GM12878 (cell line): ENCODE results near the gene ARID4B. TPM values are rescaled to one million over a fixed set of nuclear protein-coding genes. Genes with fewer than 3 reads are reported as not detected.
A peak's percentile ranks its signal among the peaks of the same experiment; 100 is the strongest.

Experiments used
- ATAC-seq: fragments of 200-7000 bp; cut with Tn5 transposase; 3 replicates; pipeline ENCODE4 v1.9.1; 2020; ENCODE audit warnings: mild to moderate bottlenecking, moderate library complexity
- BruUV-seq: library from RNA; stranded (reverse); fragments of 400-500 nt; replicated peaks from 2 replicates; lab custom pipeline; 2021; lab: Mats Ljungman, UMichigan
- CTCF ChIA-PET: fragments of 300-600 bp; sonication (Branson Sonifier 250); formaldehyde crosslinking; extraction: SDS; loops from one replicate; lab custom pipeline; 2021; ENCODE audit warnings: inconsistent platforms; lab: Yijun Ruan, JAX
- POLR2A ChIA-PET: fragments of 350-600 bp; formaldehyde crosslinking; extraction: SDS; loops from one replicate; lab custom pipeline; 2021; ENCODE audit warnings: inconsistent platforms; lab: Charles Lee
- RAD21 ChIA-PET: fragments of 300-600 bp; sonication (Branson Sonifier 250); formaldehyde crosslinking; loops from one replicate; lab custom pipeline; 2023; ENCODE audit warnings: antibody characterized with exemption; ENCODE audit not compliant: unreplicated experiment; lab: Charles Lee
- SMC1A ChIA-PET: fragments of 300-600 bp; sonication (Branson Sonifier 250); formaldehyde crosslinking; loops from one replicate; lab custom pipeline; 2023; ENCODE audit not compliant: unreplicated experiment, uncharacterized antibody; lab: Charles Lee
- DNase-seq: peaks from one replicate; pipeline ENCODE4 v3.0.0-alpha.2; 2011; ENCODE audit warnings: low read depth, low spot score
- FAIRE-seq: peaks from 3 replicates; lab custom pipeline; 2011; peaks lifted over from hg19 to GRCh38; lab: Jason Lieb, UNC
- H2AFZ ChIP-seq: 2 replicates; pipeline ENCODE4 v1.6.0; 2011; ENCODE audit warnings: low read depth, low read length, control low read depth; ENCODE audit not compliant: control insufficient read depth
- H3K27ac ChIP-seq: 2 replicates; pipeline ENCODE4 v1.5.1; 2011; ENCODE audit warnings: control low read depth; ENCODE audit not compliant: control insufficient read depth, insufficient read depth
- H3K27me3 ChIP-seq, 2 experiments: replicated peaks in 1 of 2; 2 replicates each; pipeline versions ENCODE4 v1.6.0 to v1.6.1; 2011; ENCODE audit warnings: low read length in 1 of 2; ENCODE audit not compliant: control insufficient read depth in 2 of 2, insufficient read depth in 2 of 2
- H3K36me3 ChIP-seq, 2 experiments: 2 replicates each; pipeline ENCODE4 v1.5.1; 2011; ENCODE audit warnings: low read length in 1 of 2; ENCODE audit not compliant: control insufficient read depth in 2 of 2, insufficient read depth in 2 of 2
- H3K4me1 ChIP-seq: 2 replicates; pipeline ENCODE4 v1.6.1; 2011; ENCODE audit warnings: mild to moderate bottlenecking, low read length, moderate library complexity, mixed read lengths; ENCODE audit not compliant: control insufficient read depth, insufficient read depth
- H3K4me2 ChIP-seq: 2 replicates; pipeline ENCODE4 v1.6.0; 2011; ENCODE audit warnings: control low read depth; ENCODE audit not compliant: control insufficient read depth, insufficient read depth
- H3K4me3 ChIP-seq: fragments of 200-600 bp; sonication (generic); 2 replicates; pipeline ENCODE4 v1.5.1; 2016
- H3K79me2 ChIP-seq: 2 replicates; pipeline ENCODE4 v1.6.0; 2011; ENCODE audit warnings: low read length; ENCODE audit not compliant: control insufficient read depth, insufficient read depth
- H3K9ac ChIP-seq: 2 replicates; pipeline ENCODE4 v1.8.0; 2011; ENCODE audit warnings: low read length, control low read depth, mixed read lengths; ENCODE audit not compliant: control insufficient read depth, insufficient read depth
- H3K9me3 ChIP-seq: replicated peaks from 3 replicates; pipeline ENCODE4 v1.5.1; 2011; ENCODE audit warnings: mild to moderate bottlenecking, low read length; ENCODE audit not compliant: control insufficient read depth, insufficient read depth
- H4K20me1 ChIP-seq: 2 replicates; pipeline ENCODE4 v1.6.0; 2011; ENCODE audit not compliant: control insufficient read depth, insufficient read depth
- CEBPB ChIP-seq, 2 experiments: fragments of 150-350 bp in 1 of 2; IDR thresholded peaks; 2 replicates each; pipeline ENCODE4 v1.6.1; 2012 to 2014; ENCODE audit warnings: low read depth in 2 of 2, low read length in 2 of 2, borderline replicate concordance in 1 of 2, inconsistent platforms in 1 of 2
- EP300 ChIP-seq, 2 experiments: fragments of 150-350 bp in 1 of 2; IDR thresholded peaks; 2 replicates each; pipeline ENCODE4 v1.6.1; 2011 to 2012; ENCODE audit warnings: low read depth in 2 of 2, low read length in 2 of 2, borderline replicate concordance in 1 of 2, improper control_type of control experiment in 1 of 2, inconsistent platforms in 1 of 2; ENCODE audit not compliant: control insufficient read depth in 1 of 2
- MTA2 ChIP-seq: fragments of 450-650 bp; IDR thresholded peaks from 2 replicates; pipeline ENCODE4 v1.6.1; 2016; ENCODE audit warnings: low read depth, mild to moderate bottlenecking, moderate library complexity
- NR2C2 ChIP-seq: IDR thresholded peaks from 2 replicates; pipeline ENCODE4 v1.6.1; 2011; ENCODE audit warnings: borderline replicate concordance, low read depth; ENCODE audit not compliant: control insufficient read depth, insufficient read length
- POLR2A ChIP-seq: IDR thresholded peaks from 2 replicates; pipeline ENCODE4 v1.6.1; 2011; ENCODE audit warnings: low read depth, mild to moderate bottlenecking, low read length
- RAD51 ChIP-seq: fragments of 450-650 bp; IDR thresholded peaks from 2 replicates; pipeline ENCODE4 v1.6.1; 2016; ENCODE audit warnings: moderate library complexity, mild to moderate bottlenecking, inconsistent platforms
- SIX5 ChIP-seq: IDR thresholded peaks from 2 replicates; pipeline ENCODE4 v1.6.1; 2011; ENCODE audit warnings: mild to moderate bottlenecking, low read depth, low read length, moderate library complexity; ENCODE audit not compliant: severe bottlenecking
- STAT3 ChIP-seq: IDR thresholded peaks from 2 replicates; pipeline ENCODE4 v1.6.1; 2011; ENCODE audit warnings: low read depth, low read length, improper control_type of control experiment
- TCF7 ChIP-seq: IDR thresholded peaks from 2 replicates; pipeline ENCODE4 v1.6.1; 2014; ENCODE audit warnings: antibody characterized with exemption, borderline replicate concordance
- ZNF24 ChIP-seq: fragments of 450-650 bp; IDR thresholded peaks from 2 replicates; pipeline ENCODE4 v1.6.1; 2017; ENCODE audit warnings: antibody characterized with exemption, mild to moderate bottlenecking
- ZZZ3 ChIP-seq: IDR thresholded peaks from 2 replicates; pipeline ENCODE4 v1.6.1; 2011; ENCODE audit warnings: low read depth; ENCODE audit not compliant: control insufficient read depth, insufficient read length
- WGBS: methylation state at CpG from one replicate; pipeline ENCODE4 v1.1.6; 2016; ENCODE audit warnings: low lambda C conversion rate; ENCODE audit not compliant: insufficient replicate concordance, insufficient coverage; ENCODE audit errors: missing lambda C conversion rate; 5-methylcytosine and 5-hydroxymethylcytosine counted together
- in situ Hi-C: fragments of 300-500 bp; cut with MboI; formaldehyde crosslinking; loops from 9 replicates; pipeline ENCODE4 v1.14.3; 2018; ENCODE audit warnings: mixed read lengths
- intact Hi-C: fragments of 100-400 bp; cut with micrococcal nuclease; formaldehyde crosslinking; loops from one replicate; pipeline ENCODE4 v1.14.2; 2022; ENCODE audit not compliant: unreplicated experiment
- polyA plus RNA-seq, 11 experiments: library from polyadenylated mRNA; depleted of rRNA in 4 of 11; unstranded in 6 of 11; stranded (reverse) in 5 of 11; fragments of >200 nt; fragmentation: Nextera tagmentation in 4 of 11; fragmentation: Illumina TruSeq in 1 of 11; extraction: Ambion mirVana in 4 of 11; extraction: Trizol in 1 of 11; gene quantifications; 1 replicate in 1 of 11; 2 replicates in 10 of 11; pipeline versions ENCODE4 v1.2.1 to v1.2.3, GENCODE V29; 2011 to 2016; ENCODE audit warnings: inconsistent platforms in 2 of 11, missing spikeins in 2 of 11, low read depth in 1 of 11
- total RNA-seq, 4 experiments: library from RNA; depleted of rRNA in 3 of 4; stranded (reverse); fragments of >200 nt in 3 of 4; fragmentation: Illumina TruSeq in 1 of 4; extraction: Trizol in 1 of 4; gene quantifications; 2 replicates each; pipeline versions ENCODE4 v1.2.1 to v1.2.3, GENCODE V29; 2013 to 2021
- TF ChIP-seq, protein P1 (sequence below): IDR thresholded peaks from 2 replicates; pipeline ENCODE4 v1.6.1; 2012; ENCODE audit warnings: low read depth, low read length, improper control_type of control experiment
- TF ChIP-seq, protein P2 (sequence below): IDR thresholded peaks from 2 replicates; pipeline ENCODE4 v1.6.1; 2012; ENCODE audit warnings: low read length, inconsistent platforms
- TF ChIP-seq, protein P3 (sequence below): fragments of 450-650 bp; IDR thresholded peaks from 2 replicates; pipeline ENCODE4 v1.6.1; 2016; ENCODE audit warnings: mild to moderate bottlenecking, moderate library complexity, borderline replicate concordance

Gene ARID4B
- total and polyA plus RNA-seq, 10 of the 15 experiments (the other 5 are each of a cell fraction or from before 2014, with no cell fraction given), result 13.6 to 39.1 (median 28.0) TPM

DNA sequence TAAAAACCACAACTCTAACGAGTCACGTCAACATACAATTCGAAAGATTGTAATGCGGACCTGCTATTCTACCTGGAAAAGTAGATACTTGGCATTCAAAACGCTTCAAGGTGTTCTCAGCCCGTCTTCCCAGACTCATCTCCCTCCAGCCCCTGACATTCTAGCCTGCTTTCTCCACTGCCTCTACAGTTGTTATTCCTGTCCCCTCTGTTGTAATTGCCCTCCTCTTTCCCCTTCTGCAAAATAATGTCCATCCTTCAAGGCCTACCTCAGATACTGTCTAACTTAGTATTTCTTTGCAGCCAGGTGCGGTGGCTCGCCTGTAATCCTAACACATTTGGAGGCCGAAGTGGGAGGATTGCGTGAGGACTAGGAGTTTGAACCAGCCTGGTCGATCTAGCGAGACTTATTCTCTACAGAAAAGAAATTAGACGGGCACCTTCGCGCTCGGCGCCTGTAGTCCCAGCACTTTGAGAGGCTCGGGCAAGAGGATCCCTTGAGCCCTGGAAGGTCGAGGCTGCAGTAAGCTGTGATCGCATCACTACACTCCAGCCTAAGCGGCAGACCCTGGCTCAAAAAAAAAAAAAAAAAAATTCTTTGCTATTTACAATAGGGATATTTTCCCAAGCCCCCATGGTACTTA is 166.2 kb downstream of the ARID4B start:
- ChIA-PET CTCF (interaction anchor here (0.6 to 2.8 kb wide), 8 partner anchors 19 to 343 kb away, joined by 3 to 18 read pairs (median 4); partner anchors contain the start of gene B3GALNT2), RAD21 (interaction anchor here (1.0 to 2.6 kb wide), 3 partner anchors 40 to 255 kb away, joined by 4 to 11 read pairs (median 5); no protein-coding TSS in a partner anchor), SMC1A (interaction anchor here (2.2 to 2.9 kb wide), 3 partner anchors 11 to 254 kb away, joined by 10 to 15 read pairs (median 11); no protein-coding TSS in a partner anchor)
- no peaks in the 10 kb centered on the region for H3K27me3 ChIP-seq
- peak overlapping the region; percentile 87 for H3K4me2 ChIP-seq
- TSS peak; percentile 97 for BruUV-seq
- peaks cover 0 to 14% of the 10 kb centered on the region in 2 experiments; a peak in 2 of 4 replicates for H3K36me3 ChIP-seq
- H4K20me1 ChIP-seq, result no peaks in the 10 kb centered on the region
- H3K79me2 ChIP-seq, result peaks cover 31% of the 10 kb centered on the region
- H3K9ac ChIP-seq, result peak overlapping the region; percentile 97
- no peaks in the 10 kb centered on the region for H3K9me3 ChIP-seq
- H3K27ac ChIP-seq, result peak overlapping the region; percentile 98
- DNase-seq, result no peak
- no peak for FAIRE-seq
- intact Hi-C loops (loop anchor here (2.0 kb wide), 1 partner anchor 33 kb away; the partner anchor contains the start of gene TOMM20), in situ Hi-C loops (no loop called here)
- peak overlapping the region; percentile 100 for H2AFZ ChIP-seq
- peaks cover 3% of the 10 kb centered on the region; the same call in 1 of the 2 replicates for H3K4me1 ChIP-seq
- WGBS, result 61% methylated on average over 21 of the region's 21 CpGs
- no peak for TF ChIP-seq RAD51
- TF ChIP-seq NR2C2, result no peak
- no peak for TF ChIP-seq SIX5
- TF ChIP-seq, protein P1, sequence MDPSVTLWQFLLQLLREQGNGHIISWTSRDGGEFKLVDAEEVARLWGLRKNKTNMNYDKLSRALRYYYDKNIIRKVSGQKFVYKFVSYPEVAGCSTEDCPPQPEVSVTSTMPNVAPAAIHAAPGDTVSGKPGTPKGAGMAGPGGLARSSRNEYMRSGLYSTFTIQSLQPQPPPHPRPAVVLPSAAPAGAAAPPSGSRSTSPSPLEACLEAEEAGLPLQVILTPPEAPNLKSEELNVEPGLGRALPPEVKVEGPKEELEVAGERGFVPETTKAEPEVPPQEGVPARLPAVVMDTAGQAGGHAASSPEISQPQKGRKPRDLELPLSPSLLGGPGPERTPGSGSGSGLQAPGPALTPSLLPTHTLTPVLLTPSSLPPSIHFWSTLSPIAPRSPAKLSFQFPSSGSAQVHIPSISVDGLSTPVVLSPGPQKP, result no peak
- TF ChIP-seq MTA2, result no peak
- TF ChIP-seq EP300 (IDR thresholded peaks at IDR 0.05; ENCODE audit: borderline replicate concordance in 1 of 2, control insufficient read depth in 1 of 2, low read depth in 2 of 2, low read length in 2 of 2), result no peak
- TF ChIP-seq POLR2A, result no peak
- TF ChIP-seq ZNF24, result no peak
- TF ChIP-seq, protein P2, sequence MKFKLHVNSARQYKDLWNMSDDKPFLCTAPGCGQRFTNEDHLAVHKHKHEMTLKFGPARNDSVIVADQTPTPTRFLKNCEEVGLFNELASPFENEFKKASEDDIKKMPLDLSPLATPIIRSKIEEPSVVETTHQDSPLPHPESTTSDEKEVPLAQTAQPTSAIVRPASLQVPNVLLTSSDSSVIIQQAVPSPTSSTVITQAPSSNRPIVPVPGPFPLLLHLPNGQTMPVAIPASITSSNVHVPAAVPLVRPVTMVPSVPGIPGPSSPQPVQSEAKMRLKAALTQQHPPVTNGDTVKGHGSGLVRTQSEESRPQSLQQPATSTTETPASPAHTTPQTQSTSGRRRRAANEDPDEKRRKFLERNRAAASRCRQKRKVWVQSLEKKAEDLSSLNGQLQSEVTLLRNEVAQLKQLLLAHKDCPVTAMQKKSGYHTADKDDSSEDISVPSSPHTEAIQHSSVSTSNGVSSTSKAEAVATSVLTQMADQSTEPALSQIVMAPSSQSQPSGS, result no peak
- no peak for TF ChIP-seq STAT3
- TF ChIP-seq ZZZ3, result no peak
- TF ChIP-seq TCF7, result no peak
- TF ChIP-seq CEBPB (IDR thresholded peaks at IDR 0.05; ENCODE audit: borderline replicate concordance in 1 of 2, low read depth in 2 of 2, low read length in 2 of 2), result no peak
- TF ChIP-seq, protein P3, sequence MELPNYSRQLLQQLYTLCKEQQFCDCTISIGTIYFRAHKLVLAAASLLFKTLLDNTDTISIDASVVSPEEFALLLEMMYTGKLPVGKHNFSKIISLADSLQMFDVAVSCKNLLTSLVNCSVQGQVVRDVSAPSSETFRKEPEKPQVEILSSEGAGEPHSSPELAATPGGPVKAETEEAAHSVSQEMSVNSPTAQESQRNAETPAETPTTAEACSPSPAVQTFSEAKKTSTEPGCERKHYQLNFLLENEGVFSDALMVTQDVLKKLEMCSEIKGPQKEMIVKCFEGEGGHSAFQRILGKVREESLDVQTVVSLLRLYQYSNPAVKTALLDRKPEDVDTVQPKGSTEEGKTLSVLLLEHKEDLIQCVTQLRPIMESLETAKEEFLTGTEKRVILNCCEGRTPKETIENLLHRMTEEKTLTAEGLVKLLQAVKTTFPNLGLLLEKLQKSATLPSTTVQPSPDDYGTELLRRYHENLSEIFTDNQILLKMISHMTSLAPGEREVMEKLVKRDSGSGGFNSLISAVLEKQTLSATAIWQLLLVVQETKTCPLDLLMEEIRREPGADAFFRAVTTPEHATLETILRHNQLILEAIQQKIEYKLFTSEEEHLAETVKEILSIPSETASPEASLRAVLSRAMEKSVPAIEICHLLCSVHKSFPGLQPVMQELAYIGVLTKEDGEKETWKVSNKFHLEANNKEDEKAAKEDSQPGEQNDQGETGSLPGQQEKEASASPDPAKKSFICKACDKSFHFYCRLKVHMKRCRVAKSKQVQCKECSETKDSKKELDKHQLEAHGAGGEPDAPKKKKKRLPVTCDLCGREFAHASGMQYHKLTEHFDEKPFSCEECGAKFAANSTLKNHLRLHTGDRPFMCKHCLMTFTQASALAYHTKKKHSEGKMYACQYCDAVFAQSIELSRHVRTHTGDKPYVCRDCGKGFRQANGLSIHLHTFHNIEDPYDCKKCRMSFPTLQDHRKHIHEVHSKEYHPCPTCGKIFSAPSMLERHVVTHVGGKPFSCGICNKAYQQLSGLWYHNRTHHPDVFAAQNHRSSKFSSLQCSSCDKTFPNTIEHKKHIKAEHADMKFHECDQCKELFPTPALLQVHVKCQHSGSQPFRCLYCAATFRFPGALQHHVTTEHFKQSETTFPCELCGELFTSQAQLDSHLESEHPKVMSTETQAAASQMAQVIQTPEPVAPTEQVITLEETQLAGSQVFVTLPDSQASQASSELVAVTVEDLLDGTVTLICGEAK, result no peak
- TF ChIP-seq, all 136 proteins: peak for 0
- peak overlapping the region; percentile 82 for H3K4me3 ChIP-seq
- POLR2A ChIA-PET, result interaction anchor here (0.9 to 1.4 kb wide), 5 partner anchors 16 to 205 kb away, joined by 3 to 6 read pairs (median 3); partner anchors contain the start of genes ARID4B, GGPS1, TBCE and TOMM20
- ATAC-seq, result no peak
